G401.6 (cell line): Measurements from ENCODE around the gene PWP1.

Source experiments
- FAIRE-seq: peaks from 2 replicates; lab custom pipeline; 2012; peaks lifted over from hg19 to GRCh38; lab: Jason Lieb, UNC

PWP1 gene

DNA sequence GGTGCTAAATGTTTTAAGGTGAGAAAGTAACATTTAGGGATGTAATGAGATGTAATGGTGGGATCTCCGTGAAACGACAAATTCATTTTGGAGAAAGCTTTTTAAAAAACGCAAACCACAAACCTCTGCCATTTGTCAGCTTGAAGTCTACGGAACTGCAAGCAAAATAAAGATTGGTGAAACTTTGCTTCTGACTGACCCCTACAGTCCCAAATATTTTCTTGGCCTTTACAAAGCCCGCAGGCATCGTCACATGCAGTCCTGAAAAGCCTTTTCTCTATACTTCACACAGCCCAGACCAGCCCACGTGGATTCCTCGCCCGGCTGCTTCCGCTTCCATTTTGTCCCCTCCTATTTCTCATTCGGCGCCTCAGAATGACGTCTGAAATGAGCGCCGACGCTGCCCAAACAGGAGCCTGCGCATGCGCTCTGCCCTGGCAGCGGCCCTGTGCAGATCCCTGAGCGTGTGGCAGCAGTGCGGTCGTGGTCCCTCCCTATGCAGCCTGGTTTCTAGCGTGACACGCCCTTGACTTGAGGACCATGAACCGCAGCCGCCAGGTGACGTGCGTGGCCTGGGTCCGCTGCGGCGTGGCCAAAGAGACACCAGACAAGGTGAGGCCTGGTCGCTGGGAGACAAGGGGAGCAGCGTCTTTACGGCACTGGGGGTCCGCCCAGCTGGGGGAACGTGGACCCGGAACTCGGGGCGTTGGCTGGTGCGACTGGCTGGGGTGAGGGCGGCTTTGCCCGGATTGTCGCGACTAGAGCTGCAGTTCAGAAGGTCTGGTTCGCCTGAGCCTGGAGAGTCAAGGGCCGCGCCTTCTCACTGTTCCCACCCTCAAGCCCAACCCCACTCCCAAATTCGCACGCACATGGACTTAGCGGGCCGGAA lies at the start of gene PWP1:
PWP1 (plus strand) TSS at position 440 of the 889 bp plus-strand sequence; CDS start at position 541, 101 bp downstream.
- peak; percentile 76 for FAIRE-seq

DNA sequence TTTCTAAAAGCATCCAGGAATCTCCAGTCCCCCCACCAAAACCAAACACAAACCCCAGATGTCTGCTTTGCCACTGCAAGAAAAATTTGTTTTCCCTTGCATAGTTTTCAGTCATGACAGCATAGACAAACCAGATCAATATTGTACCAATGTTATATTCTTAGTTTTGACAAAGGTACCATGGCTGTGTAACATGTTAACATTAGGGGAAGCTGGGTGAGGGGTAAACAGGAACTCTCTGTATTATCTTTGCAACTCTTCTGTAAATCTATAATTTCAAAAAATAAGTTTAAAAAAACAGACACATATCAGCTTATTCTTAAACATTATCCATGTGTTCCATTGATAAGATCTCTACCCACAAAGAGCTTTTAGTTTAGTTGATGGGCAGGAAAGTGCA lies 44.4 kb upstream of the PWP1 start:
- FAIRE-seq: no peak

DNA sequence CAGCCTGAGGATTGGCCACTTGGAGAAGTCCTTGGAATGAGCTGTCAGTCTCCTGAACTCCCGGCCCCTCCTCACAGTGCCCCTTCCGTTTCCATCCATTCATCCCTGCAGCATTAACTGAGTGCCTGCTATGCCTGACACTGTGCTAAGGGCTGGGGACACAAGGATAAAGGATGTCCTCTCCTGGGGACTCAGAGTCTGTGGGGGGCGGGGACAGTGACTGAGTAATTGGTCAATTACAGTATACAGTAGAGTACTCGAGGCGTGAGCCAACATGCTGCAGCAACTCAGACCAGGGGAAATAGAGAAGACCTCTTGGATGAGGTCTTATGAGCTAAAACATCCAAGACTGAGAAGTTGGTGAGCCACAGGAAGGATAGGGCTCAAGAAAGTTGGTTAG lies 43.4 kb upstream of the PWP1 start:
- FAIRE-seq: no peak

DNA sequence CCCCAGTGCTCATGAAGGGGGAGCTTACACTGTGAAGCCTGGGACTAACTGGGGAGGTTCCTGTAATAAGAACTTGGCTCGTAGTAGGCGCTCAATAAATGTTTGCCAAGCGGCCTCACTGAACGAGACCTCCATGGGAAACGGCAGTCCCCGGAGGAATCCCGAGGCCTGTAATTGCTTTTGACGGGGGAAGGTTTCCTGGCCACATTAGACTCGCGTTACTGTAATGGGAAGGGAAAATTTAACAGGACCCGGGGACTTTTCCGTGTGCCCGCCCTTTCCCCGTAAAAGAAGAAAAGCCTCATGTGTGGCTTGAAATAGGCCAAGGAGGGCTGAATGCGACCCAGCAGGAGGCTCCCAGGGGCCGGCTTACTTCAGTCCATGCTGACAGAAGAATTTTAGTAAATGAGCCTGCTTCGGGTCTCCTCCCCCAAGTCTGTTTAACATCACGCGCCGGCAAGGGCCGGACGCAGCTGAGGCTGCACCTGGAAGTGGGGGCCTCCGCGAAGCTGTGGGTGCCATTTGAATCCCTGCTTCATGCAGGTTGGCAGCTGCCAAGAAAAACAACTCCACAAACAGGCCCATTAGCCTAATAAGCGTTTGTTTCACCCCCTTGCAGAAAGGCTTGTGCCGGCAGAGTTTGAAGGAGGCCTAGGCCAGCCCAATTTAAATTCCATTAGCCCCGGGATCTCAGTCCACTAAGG lies 39.8 kb upstream of the PWP1 start:
- FAIRE-seq: peak; percentile 97

DNA sequence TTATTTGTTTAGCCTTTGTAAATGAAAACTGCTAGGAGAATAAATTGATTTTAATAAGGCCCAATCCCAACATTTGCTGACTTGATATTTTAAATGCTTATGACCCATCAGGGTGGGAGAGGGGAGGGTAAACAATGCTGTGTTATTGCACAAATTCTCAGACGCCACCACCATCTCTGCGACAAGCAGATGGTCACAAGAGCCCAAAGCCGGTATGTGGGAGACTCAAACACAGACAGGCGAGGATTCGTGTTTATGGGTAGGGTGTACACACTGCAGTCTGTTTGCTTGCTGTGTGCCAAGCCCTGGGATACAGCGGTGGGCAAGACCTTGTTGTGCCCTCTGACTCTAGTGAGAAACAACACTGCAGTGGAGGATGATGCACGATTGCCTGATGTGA lies 39.2 kb upstream of the PWP1 start:
- no peak for FAIRE-seq

DNA sequence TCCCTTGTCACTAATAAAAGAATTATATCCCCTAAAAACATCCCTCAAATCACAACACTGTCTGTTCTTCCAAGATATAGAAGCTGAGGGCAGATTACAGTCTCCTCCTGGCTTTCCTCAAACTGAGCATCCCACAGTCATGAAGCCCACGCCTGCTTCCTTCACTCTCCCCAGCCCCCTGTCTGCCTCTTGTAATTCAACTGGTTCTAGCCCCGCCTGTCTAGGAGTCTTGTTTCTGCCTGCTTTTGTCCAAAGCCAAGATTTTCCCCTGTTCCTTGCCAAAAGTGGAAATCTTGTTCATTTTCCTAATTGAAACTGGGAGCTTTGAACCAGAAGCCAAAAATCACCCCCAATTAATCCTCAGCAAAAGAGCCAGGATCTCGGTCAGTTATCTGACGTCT lies 35.9 kb upstream of the PWP1 start:
- FAIRE-seq: no peak

DNA sequence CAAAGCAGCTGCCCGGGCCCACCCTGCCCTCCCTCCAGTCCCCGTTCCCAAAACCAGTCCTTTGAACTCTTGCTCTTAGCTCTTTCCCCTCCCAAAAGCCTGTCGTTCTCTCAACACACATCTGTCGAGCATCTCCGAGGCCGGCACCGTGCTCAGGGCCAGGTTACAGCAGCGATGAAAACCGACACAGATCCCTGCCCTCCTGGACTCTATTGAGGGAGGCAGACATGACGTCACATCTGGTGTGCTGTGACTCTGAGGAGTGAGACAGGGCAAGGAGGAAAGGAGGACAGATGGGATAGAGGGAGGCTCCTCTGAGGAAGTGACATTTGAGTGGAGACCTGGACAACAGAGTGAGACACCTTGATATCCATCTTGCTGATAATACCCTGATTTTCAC lies 34.6 kb upstream of the PWP1 start:
- FAIRE-seq: no peak

DNA sequence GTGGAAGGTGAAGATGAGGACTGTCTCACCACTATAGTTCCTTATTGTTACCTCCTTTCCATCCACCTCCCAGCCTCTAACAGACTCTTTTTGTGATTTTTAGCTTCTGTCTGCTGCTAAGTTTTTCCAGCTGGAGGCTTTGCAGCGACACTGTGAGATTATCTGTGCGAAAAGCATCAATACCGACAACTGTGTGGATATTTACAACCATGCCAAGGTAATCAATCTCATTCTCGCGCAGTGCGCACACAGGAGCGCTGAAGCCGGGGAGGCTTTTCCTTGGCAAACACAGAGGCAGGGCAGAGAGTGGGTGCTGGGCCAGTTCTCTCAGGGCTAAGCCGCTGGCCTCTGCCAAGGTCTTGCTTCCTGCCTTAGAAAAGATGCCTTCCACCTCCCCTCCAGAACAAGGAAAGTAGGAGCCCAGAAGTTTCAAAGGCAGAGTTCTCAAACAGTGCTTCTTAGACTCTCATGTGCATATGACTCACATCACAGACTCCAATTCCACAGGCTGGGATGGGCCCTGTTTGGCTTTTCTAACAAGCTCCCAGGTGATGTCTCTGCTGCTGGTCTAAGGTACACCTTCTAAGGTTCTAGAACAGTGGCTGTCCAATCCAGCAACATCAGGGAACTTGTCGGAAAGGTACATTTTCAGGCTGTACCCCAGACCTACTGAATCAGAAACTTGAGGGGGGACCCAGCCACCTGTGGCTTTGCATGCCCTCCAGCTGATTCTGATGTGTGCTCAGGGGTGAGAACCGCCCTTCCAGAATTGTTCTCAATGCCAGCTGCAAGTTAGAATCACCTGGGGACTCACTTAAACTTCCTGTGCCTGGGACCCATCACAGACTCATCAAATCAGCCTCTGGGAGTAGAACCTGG lies 33.8 kb upstream of the PWP1 start:
- FAIRE-seq: no peak

DNA sequence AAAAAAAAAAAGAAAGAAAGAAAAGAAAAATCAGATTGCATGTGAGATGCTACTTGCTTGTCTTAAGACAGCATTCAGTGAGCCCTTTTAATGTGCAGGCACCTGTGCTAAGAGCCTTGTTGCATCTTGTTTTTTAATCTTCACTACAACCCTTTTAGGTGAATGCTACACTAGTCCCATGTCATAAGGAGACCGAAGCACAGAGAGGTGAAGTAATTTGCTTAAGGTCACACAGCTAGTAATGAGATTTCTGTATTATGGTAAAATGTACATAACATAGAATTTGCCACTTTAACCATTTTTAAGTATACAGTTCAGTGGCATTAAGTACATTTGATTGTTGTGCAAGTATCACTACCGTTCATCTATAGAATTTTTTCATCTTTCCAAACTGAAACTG lies 32.1 kb upstream of the PWP1 start:
- no peak for FAIRE-seq

DNA sequence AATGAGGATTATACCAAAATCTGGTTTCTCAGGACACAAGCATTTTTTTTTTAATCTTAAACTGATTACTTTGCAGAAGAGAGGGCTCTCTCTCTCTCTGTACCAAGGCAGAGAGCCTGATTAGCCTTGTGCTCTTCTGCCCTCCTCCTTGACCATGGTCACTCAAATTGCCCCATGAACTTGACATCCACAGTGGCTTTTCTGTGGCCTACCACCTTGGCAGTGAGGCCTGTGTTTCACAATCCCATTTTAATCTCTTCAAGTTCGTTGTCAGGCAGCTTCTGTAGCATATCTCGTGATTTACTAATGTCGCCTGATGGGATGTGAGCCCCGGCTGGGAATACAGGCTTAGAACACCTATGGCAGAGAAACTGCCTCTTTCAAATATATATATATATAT lies 30.7 kb upstream of the PWP1 start:
- FAIRE-seq: no peak

DNA sequence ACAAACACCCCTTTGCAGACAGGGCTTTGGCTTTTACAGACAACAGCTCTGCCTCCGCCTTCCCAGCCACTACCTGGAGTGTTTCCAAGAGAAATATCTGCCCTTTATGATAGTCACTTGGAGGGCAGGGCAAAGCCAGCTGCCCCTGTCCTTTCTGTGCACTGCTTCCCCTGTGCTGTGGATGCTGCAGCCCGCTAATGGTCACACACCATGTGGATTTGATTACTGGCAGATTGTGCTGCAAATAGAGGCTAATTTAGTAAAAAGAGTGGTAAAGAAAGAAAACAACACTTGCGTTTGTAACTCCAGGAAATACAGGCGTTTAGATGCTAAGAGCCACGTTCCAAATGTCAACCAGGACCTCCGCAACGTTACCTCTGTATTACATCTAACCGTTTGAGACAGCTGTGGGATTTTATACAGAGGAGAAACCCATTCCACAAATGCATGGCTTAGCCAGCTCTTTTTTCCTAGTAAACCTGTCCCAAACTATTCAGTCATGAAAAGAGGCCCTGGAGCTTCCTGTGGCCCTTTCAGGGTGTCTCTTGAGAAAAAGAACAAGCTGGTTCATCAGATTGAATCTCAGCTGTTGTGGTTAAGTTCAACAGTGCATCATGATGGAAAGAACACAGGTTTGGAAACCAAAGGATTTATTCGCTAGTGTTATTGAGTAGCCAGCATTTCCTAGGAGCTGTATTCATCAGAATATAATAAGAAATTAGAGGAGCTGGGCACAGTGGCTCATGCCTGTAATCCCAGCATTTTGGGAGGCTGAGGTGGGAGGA lies 30.1 kb upstream of the PWP1 start:
- FAIRE-seq: no peak

DNA sequence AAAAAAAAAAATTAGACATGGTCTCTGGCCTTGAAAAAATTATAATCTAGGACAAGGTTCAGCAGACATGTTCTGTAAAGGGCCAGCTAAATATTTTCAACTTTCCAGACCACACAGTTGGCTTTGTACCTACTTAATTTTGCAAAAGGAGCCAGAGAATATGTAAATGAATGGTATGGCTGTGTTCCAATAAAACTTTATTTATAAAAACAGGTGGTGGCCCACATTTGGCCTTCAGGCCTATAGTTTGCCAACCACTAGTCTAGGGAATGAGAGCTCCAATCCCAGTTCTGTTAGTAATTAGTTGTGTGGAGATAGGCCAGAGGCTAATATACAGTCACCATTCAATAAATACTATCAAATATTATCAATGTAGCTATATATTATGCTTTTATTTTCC lies 29.3 kb upstream of the PWP1 start:
- FAIRE-seq: no peak

DNA sequence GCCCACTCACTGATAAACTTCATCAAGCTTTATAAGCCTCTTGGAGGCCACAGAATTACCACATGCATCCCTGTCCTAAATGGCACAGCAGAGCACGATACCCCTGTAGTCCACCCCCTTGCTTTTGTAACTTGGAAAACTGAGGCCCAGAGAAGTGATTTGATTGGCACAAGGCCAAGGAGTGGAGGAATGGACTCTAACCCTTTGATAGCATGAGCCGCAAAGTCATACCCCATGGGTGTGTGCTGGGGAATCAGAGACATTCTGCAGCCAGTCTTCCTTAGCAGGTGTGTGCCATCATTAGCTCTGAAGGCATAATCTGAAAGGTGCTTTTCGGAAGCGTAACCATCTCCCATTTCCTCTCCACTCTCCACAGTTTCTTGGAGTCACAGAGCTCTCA lies 28.5 kb upstream of the PWP1 start:
- no peak for FAIRE-seq

DNA sequence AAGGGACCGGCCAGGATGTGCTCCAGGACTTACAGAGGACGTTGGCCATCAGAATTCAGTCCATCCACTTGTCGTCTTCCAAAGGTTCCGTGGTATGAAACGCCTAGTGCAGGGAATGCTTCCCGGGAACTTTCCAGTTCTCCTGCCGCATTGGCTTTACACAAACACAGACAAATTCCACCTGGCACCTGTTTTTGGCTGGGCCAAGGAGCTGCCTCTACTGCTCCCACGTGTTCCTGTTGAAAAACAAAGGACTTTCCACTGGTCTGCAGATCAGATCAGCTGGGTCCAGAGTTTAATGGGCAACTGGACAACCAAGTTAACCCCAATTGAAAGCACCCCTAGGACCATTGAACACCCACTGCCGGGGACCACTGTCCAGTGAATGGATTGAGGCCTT lies 28.0 kb upstream of the PWP1 start:
- FAIRE-seq: no peak

DNA sequence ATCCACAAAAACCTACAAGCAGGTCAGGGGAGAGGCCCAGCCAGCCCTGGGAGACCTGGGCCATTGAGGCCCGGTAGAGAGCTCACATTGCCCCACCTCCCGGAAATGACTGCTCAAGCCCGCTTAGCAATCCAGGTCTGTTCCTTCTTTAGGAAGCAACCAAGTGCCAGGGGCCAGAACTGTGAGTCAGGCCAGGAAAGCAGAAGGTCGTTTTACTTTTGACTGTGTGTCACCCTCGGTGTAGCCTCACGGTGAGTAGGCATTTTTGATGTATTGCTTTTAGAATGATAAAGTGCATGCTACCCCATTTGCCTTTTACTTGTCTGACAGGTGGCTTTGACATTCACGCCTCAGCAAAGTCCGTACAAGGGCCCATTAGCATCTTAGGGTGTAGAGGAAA lies 25.4 kb upstream of the PWP1 start:
- FAIRE-seq: no peak

DNA sequence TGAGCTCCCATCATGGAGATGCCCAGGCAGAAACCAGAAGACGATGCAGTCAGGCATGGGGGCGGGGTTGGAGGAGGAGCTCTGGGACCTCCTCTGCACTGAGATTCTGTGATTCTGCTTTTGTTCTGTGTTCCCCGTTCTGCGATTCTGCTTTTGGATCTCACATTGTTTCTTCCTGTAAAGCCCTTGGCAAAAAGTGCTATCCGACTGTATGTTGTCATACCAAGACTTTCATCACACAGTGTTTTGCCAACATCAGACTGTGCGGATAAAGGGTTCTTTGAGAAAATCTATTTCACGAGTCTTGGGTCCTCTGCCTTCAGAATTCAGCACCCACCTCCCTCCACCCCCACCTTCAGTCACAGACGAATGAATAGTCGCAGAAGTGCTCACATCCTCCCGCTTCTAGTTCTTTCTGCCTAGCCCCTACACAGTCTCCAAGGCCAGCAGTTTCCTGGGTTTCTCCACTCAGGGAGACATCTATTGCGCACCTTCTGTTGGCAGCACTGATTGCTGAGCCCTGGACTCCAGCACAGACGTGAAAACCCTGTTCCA lies 24.7 kb upstream of the PWP1 start:
- no peak for FAIRE-seq

DNA sequence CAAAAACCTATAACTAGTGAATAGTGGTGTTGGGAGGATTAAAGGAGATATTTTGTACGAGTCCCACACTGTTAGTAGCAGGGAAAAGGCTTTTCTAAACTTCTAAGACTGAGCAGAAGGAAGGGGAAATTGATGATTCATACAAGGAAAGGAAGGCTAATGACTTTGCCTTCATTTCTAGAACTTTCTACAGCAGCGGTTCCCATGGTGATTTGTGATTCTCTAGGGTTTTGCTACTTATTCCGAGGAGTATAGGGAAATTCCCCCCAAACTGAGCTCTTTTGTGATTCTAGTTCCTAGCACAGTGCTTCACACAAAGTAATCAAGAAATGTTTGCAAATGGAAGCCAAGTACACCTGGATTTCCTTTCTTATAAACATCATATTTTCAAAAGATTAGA lies 23.8 kb upstream of the PWP1 start:
- no peak for FAIRE-seq

DNA sequence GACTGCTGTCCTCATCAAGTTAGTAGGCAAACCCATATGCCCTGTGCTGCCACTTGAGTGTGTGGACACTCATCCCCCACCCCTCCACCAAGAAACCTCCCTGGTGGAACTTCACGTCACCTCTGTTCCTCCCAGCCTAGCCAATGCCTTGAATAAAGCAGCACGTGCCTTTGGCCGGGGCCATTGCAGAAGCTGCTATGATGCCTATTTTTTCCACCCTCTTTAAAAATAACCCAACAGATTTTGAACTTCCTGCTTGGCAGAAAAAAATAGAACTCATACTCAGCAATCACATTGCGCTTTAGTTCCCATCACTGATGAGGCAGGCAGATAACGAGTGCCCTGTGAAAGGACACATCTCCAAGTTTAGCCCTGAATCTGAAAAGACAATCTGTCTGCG lies 23.1 kb upstream of the PWP1 start:
- FAIRE-seq: no peak

DNA sequence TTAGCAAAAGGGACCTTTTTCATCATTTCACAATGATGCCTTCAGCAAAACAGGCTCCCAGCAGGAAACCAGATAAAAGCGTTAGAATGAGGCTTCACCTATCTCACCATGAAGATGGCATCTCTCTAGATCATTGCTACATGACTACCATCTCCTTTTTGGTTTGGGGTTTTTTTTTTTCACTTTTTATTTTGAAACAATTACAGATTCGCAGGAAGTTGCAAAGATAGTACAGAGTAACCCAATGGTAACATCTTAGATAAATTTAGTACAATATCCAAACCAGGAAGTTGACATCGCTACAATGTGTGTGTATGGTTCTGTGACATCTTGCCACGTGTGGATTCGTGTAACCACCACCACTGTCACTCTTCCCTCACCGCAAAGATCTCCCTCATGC lies 22.3 kb upstream of the PWP1 start:
- FAIRE-seq: no peak

DNA sequence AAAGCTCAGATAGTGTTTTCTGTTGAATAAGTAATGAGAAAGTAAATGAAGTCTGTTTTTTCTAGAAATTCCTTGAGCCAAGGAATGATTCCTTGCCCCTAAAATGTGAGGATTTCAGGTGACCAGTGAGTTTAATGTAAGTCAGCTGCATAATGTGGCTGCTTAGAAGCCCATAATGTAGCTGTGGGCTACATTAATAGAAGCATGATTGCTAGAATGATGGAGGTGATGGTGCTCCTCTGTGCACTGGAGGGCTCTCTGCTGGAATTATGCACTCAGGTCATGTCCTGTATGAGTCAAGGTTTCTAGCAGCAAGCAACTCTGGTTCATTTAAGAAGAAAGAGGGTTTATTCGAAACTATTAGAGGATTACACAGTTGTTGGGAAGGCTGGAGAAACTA lies 19.6 kb upstream of the PWP1 start:
- FAIRE-seq: peak; percentile 94

DNA sequence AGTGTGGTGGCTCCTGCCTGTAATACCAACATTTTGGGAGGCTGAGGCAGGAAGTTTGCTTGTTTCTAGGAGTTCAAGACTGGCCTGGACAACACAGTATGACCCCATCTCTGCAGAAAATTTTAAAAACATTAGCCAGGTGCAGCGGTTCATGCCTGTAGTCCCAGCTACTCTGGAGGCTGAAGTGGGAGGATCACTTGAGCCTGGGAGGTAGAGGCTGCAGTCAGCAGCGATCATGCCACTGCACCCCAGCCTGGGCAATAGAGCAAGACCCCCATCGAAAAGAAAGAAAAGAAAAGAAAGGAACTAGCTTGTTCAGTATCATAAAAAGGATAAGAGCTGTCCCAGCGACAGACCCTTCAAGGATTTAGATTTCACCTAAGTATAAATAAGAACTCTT lies 18.1 kb upstream of the PWP1 start:
- FAIRE-seq: no peak
